Measurements from ENCODE around the gene REEP1.
"Not testable (repeated sequence)": the region's sequence is repeated elsewhere in the genome, so short reads cannot be mapped to it uniquely, and the experiment has no call there.

The REEP1 gene

GRCh38 chr2:86337244-86337835 is at the start of gene REEP1:
REEP1 (minus strand) TSS chr2:86337626; CDS start chr2:86337510, 116 bp downstream.
- no peak for DNase-seq

- DNase-seq: no peak
These were observed 46.4 kb upstream of the REEP1 start for GRCh38 chr2:86383844-86384243.

- DNase-seq: no peak
These were observed 45.3 kb upstream of the REEP1 start for GRCh38 chr2:86382698-86383097.

GRCh38 chr2:86382108-86382507 is 44.7 kb upstream of the REEP1 start:
- no peak for DNase-seq

GRCh38 chr2:86378469-86378868 is 41.0 kb upstream of the REEP1 start:
- DNase-seq: no peak

- DNase-seq: no peak
These were observed 38.2 kb upstream of the REEP1 start for GRCh38 chr2:86375623-86376022.

- DNase-seq: no peak
These were observed 35.4 kb upstream of the REEP1 start for GRCh38 chr2:86372641-86373502.

GRCh38 chr2:86372133-86372532 is 34.7 kb upstream of the REEP1 start:
- no peak for DNase-seq

GRCh38 chr2:86371527-86371926 is 34.1 kb upstream of the REEP1 start:
- DNase-seq: no peak

- DNase-seq: no peak
These were observed 33.2 kb upstream of the REEP1 start for GRCh38 chr2:86370579-86370978.

GRCh38 chr2:86368161-86368824 is 30.9 kb upstream of the REEP1 start:
- no peak for DNase-seq

- no peak for DNase-seq
These were observed 30.0 kb upstream of the REEP1 start for GRCh38 chr2:86367499-86367777.

- DNase-seq: no peak
These were observed 29.4 kb upstream of the REEP1 start for GRCh38 chr2:86366651-86367498.

GRCh38 chr2:86364894-86365293 is 27.5 kb upstream of the REEP1 start:
- no peak for DNase-seq

GRCh38 chr2:86360776-86361175 is 23.4 kb upstream of the REEP1 start:
- no peak for DNase-seq

GRCh38 chr2:86358957-86359356 is 21.5 kb upstream of the REEP1 start:
- no peak for DNase-seq

GRCh38 chr2:86357392-86357963 is 20.1 kb upstream of the REEP1 start:
- no peak for DNase-seq

- DNase-seq: no peak
These were observed 15.3 kb upstream of the REEP1 start for GRCh38 chr2:86352727-86353221.

- no peak for DNase-seq
These were observed 14.8 kb upstream of the REEP1 start for GRCh38 chr2:86352137-86352726.

- no peak for DNase-seq
These were observed 13.3 kb upstream of the REEP1 start for GRCh38 chr2:86350751-86351150.

- DNase-seq: no peak
These were observed 10.0 kb upstream of the REEP1 start for GRCh38 chr2:86347401-86347800.

- DNase-seq: not testable (repeated sequence)
These were observed 8.5 kb upstream of the REEP1 start for GRCh38 chr2:86345783-86346370.

Data from KG1 (cell line).